Sciatic nerve (tissue), 2 donors: Measurements from ENCODE around the gene SKIC8. TPM values are rescaled to one million over a fixed set of nuclear protein-coding genes. Genes with fewer than 3 reads are reported as not detected.

Source experiments
- ATAC-seq: fragments of 200-7000 bp; cut with Tn5 transposase; one replicate; pipeline ENCODE4 v1.9.1; 2020; ENCODE audit warnings: mild to moderate bottlenecking, moderate library complexity
- DNase-seq: peaks from one replicate; pipeline ENCODE4 v3.0.0-alpha.2; 2020; ENCODE audit warnings: low spot score
- intact Hi-C: fragments of 100-400 bp; cut with DNase I; formaldehyde crosslinking; loops from one replicate; pipeline ENCODE4 v1.14.2; 2022
- total RNA-seq: library from RNA; stranded (reverse); fragmentation: NEBNext Ultra II Directional; extraction: Animal tissue kit (Norgen Biotek cat#: 25700); gene quantifications from one replicate; pipeline ENCODE4 v1.2.1, GENCODE V29; 2021
- donor health status: DM: no; HTN: no; CAD: no.
- donor health status: DM: no; HTN: no; CAD: no.

SKIC8 gene
- 48.2 TPM for total RNA-seq

DNA sequence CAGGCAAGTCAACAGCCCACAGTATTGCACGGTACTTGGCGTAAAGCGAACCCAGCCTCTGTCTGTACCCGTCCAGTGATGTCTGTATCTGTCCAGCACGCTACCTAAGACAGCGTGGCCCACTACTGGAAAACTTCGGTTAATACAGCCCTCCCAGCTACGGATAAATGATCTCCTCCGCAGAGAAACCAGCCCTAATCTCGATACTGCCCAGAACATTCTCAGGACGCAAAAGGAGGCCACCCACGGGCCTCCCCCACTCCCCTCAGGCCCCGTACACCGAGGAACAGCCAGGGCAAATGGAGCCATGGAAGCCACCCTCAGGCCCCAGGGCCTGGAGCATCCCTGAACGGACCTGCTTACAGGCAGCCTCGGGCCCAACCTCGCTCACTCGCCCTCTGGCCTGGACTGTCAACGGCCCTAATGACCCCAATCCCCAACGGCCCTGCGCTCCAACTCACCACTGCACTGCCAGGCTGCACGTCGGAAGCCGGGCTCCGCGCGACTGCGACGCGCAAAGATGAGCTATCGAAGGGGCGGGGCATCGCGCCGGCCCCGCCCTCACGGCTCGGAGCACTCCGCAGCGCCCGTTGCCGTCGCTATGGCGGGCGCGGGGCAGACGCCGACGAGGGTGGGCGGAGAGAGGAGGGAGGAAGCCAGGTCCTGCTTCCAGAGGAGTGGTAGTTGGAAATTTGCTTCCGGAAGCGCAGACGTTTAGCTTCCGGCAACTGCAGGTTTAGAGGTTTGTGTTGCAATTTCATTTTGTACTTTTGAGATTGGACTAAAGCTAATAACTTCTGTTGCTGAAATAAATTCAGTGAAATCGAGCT is at the start of gene SKIC8:
Gene SKIC8 (minus strand): TSS at position 509 of the 830 bp plus-strand sequence. CDS start 3,923 bp downstream, outside the sequence.
- intact Hi-C loops = no loop called here
- ATAC-seq (peak; percentile 99), DNase-seq (peak; percentile 94)

DNA sequence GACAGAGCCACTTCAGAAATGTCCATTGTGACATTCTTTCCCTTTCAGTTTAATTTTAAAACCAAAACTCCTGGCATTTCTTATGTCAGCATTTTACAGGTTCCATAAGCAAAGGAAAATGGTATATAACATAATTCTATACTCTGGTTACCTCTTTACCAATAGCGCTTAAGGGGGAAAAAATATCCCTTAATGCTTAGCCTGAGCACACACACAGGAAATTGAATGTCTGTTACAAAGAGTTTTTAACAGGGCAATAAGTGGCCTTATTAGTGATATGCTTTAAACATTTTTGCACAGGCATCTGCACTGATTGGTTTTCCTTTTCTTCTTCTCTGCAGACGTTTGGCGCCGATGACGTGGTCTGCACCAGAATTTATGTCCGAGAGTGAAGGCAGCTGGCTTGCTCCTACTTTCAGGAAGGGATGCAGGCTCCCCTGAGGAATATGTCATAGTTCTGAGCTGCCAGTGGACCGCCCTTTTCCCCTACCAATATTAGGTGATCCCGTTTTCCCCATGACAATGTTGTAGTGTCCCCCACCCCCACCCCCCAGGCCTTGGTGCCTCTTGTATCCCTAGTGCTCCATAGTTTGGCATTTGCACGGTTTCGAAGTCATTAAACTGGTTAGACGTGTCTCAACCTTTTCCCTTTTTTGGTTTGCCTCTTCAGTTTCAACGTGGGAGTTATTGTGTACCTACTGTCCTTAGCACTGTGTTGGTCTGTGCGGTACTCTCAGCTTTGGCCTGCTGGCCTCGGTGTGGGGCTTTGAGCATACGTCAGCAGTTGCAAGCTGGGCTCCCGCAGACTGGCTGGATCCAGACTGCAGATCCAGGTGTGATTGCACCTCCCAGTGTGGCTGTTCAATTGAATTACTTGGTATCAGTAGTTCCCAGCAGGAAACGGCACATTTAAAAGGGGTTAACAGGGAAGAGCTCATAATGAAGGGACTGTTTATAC is 48.5 kb upstream of the SKIC8 start:
- DNase-seq = no peak
- no peak for ATAC-seq
- intact Hi-C loops = no loop called here

- intact Hi-C loops = no loop called here
- no peak for ATAC-seq
- no peak for DNase-seq
Observed at GRCh38 chr15:78345396-78346125, 46.2 kb upstream of the SKIC8 start.

- intact Hi-C loops = no loop called here
Observed at GRCh38 chr15:78343276-78344060, 44.1 kb upstream of the SKIC8 start.

GRCh38 chr15:78342021-78342420 is 42.6 kb upstream of the SKIC8 start:
- DNase-seq (no peak), ATAC-seq (no peak)
- intact Hi-C loops = no loop called here

More at GRCh38 chr15:78343276-78344060, 44.1 kb upstream of the SKIC8 start:
- ATAC-seq (no peak), DNase-seq (no peak)

DNA sequence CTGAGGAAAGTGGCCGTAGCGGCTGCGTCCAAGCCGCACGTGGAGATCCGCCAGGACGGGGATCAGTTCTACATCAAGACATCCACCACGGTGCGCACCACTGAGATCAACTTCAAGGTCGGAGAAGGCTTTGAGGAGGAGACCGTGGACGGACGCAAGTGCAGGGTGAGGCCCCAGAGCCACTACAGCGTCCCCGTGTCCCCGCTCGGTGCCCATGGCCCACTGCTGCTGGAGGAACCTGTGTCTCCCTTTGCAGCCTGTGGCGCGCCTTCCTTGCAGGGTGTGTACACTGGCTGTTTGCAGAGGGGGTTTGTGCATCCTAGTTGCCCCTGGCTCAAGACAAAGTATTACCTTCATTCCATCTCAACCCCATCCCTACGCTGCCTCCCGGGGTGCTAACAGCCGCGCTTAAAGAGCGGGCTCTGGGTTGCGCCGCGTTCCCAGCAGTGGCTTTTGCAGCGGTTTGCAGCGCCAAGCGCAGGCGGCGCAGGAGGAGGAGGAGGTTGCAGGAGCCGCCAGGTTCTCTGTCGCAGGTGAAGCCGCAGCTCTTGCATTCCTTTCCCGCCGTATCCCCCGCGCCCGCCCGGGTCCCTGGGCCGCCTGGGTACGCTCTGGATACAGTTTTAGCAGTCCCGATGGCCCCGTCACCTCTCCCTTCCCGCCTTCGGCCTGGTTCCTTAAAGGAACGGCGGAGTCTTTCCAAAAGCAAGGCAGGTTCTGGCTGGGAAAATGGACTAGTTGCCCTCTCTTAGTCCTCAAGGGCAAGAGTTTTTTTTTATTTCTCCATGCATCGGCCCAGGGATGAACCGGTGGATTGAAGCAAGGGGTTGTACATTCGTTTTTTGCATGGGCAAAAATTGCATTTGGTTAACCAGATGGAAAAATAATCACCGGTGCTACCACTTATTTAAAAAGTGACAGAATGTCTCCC is 41.9 kb upstream of the SKIC8 start:
- no peak for DNase-seq
- ATAC-seq = peak; percentile 41
- intact Hi-C loops = no loop called here

DNA sequence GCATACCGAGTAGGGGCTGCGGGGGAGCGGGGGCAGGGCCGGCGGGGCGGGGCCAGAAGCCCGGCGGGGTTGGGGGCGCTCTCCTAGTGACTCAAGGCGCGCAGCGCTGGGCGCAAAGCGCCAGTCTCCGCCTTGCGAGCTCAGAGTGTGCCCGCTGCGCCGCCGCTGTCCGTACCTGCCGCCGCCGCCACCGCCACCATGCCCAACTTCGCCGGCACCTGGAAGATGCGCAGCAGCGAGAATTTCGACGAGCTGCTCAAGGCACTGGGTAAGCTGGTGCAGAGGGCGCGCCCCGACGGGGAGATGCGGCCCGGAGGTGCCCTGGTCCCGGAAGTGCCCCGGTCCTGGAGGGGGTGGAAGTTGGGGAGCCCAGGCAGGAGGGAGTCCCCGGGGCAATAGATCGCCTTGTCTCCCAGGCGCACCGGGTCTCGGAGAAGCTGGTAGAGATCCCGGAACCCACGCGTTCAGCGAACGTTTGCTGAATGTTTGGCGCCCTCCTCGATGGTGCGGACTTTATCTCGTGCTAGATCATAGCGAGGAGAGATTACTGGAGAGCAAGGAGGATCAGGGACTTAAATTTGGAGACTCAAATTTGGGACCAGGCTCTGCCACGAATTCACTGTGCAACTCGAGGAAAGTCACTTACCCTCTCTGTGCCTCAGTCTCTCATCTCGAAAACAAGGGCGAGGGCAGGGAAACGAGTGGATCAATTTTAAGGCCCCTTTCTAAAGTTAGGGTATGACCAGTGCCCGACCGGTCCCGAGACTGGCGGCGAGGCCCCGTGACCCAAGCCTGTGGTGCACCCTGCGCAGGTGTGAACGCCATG is 41.0 kb upstream of the SKIC8 start, which contains the start of gene CRABP1:
Gene CRABP1 (plus strand): TSS at position 123 of the 826 bp plus-strand sequence. CDS start 76 bp downstream, at position 199.
- intact Hi-C loops = no loop called here
- DNase-seq = no peak
- ATAC-seq = peak; percentile 35

DNA sequence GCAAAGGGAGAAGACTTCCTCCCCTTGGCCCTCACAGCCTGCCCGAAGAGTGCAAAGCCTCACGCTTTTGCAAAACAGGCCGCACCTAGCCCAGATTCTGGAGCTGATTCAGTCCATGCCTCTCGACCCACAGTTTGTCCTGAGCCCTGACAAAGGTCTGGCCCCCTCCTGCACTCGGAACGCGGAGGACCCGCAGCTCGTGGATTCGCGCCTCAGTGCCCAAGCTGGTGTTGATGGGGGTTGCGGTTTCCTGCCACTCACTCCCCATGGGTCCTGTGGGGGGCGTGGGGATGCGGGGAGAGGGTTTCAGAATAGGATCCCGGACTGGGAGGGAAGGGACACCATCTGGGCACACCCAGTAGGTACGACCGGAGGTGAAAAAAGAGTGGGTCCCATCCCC is 40.1 kb upstream of the SKIC8 start:
- DNase-seq = no peak
- intact Hi-C loops = no loop called here
- no peak for ATAC-seq

GRCh38 chr15:78338781-78339180 is 39.4 kb upstream of the SKIC8 start:
- ATAC-seq (no peak), DNase-seq (no peak)
- intact Hi-C loops = no loop called here

DNA sequence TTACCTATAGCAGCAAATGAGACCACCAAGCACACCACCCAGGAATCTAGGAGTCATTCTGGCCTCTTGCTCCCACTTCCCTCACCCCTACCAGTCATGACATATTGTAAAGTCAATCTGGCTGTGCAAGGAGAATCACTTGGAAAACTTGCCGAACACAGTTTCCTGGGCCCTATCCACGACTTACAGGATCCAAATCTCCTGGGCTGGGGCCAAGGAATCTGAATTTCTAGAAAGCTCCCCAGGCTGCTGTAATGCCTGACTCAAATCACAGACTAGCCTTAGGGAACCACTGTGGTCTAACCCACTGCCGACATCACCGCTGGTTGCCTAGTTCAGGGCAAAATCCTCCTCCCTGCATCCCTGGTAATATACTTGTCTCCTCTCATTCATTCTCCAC is 36.6 kb upstream of the SKIC8 start:
- ATAC-seq = no peak
- intact Hi-C loops = no loop called here

GRCh38 chr15:78334845-78335244 is 35.4 kb upstream of the SKIC8 start:
- intact Hi-C loops = no loop called here
- no peak for DNase-seq
- no peak for ATAC-seq

More for the DNA sequence above, 36.6 kb upstream of the SKIC8 start:
- DNase-seq = no peak

DNA sequence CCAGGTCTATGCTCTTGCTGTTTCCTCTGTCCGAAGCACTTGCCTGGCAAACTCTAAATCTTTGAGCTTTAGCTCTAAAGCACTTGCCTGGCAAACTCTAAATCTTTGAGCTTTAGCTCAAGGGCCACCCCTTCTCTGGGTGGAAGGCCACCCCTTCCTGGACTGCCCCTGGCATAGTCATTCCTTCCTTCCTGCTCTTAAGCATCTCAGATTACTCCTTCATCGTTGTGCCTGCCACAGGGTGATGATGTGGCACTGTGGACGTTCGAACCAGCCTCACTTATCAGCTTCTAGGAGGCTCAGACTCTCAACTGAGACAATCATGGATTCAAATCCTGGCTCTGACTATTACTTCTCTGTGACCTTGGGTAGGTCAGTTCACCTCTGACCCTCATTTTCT is 30.2 kb upstream of the SKIC8 start:
- no peak for DNase-seq
- ATAC-seq = no peak
- intact Hi-C loops = no loop called here

DNA sequence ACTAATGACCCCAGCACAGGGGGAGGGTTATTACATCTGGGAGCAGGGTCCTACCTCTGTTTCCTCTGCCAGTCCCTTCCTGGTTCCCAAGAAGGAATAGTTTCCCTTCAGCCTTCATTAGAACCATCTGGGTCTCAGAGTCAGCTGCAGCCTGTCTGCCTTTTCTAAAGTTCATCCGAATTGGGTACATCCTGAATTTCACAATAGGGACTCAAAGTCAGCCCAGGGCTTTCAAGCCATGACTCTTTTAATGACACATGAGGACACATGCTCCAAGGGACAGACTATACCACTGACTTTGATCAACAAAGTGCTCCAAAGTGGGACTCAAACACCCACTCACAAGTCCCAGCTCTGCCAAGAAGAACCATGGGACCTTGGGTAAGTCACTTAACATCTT is 28.1 kb upstream of the SKIC8 start:
- no peak for DNase-seq
- intact Hi-C loops = no loop called here
- peak; percentile 65 for ATAC-seq

DNA sequence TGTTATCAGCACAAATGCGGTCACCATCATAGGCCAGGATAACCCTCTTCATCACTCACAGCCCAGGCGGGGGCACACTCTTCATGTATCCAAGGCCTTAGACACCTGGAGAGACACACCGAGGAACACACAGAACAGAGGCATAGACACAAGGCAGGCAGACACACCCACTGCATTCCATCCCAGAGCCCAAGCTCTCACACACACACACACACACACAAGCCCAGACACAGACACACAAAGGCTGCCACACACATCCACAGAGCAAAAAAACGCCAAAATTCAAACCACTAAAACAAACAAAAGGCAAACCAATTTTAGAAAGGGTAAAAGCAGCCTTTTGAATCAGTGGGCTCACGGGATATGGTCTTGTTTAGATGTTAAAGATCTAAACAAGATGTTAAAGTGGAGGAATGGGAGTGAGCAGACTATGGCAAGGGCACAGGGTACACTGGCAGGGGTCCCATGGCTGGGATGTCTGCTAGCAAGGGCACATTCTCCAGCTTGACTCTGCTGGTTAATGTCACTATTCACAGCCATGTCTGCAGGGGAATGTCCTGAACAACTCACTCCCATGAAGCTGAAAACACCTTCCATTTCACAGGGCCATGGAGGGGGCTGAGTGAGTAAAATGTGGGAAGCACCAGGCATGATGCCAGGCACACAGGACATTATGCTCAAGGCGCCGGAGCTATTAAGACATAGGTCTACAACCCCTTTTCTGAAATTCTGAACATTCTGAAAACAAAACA is 25.9 kb upstream of the SKIC8 start:
- no peak for ATAC-seq
- DNase-seq = no peak
- intact Hi-C loops = no loop called here

GRCh38 chr15:78324144-78324543 is 24.7 kb upstream of the SKIC8 start:
- no peak for DNase-seq
- no peak for ATAC-seq
- intact Hi-C loops = no loop called here

DNA sequence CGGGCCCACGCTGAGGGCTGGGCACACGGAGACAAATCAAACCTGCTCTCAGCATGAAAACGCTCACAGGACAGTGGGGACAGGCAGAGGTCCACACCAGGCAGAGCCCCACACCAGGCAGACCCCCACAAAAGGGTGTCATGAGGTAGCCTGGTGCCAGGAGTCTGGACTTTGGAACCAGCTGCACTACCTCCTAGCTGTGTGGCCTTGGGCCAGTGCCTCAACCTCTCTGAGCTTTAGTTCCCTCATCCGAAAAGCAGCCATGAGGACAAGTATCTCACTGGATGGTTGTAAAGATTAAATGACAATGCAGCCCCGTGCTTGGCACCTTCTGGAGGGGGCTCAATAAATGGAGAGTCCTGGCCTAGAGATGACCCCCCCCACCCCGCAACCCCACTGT is 24.3 kb upstream of the SKIC8 start:
- intact Hi-C loops = no loop called here
- ATAC-seq (no peak), DNase-seq (no peak)
